ENCODE results near the gene LCN2. TPM values are rescaled to one million over a fixed set of nuclear protein-coding genes. Genes with fewer than 3 reads are reported as not detected.

The LCN2 gene
- total and polyA plus RNA-seq, 10 of the 15 experiments (the other 5 are each of a cell fraction or from before 2014, with no cell fraction given), result not detected

DNA sequence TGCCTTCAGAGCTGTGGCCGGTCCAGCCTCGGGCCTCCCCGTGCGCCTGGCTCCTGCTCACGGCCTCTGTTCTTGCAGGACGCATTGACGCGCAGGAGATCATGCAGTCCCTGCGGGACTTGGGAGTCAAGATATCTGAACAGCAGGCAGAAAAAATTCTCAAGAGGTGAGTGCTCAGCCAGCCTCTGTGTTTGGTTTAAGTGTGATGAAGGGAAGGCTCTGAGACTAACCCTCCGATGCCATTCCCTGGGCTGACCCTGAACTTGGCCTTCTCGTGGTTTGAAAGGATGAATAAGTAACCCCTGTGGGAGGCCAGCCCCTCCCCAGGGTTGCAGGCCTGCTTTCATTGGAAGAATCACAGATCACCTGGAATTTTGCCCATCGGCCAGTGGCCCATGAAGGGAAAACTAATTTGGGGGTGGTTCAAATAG lies 48.0 kb upstream of the LCN2 start (continued):
- TF ChIP-seq, protein P1, sequence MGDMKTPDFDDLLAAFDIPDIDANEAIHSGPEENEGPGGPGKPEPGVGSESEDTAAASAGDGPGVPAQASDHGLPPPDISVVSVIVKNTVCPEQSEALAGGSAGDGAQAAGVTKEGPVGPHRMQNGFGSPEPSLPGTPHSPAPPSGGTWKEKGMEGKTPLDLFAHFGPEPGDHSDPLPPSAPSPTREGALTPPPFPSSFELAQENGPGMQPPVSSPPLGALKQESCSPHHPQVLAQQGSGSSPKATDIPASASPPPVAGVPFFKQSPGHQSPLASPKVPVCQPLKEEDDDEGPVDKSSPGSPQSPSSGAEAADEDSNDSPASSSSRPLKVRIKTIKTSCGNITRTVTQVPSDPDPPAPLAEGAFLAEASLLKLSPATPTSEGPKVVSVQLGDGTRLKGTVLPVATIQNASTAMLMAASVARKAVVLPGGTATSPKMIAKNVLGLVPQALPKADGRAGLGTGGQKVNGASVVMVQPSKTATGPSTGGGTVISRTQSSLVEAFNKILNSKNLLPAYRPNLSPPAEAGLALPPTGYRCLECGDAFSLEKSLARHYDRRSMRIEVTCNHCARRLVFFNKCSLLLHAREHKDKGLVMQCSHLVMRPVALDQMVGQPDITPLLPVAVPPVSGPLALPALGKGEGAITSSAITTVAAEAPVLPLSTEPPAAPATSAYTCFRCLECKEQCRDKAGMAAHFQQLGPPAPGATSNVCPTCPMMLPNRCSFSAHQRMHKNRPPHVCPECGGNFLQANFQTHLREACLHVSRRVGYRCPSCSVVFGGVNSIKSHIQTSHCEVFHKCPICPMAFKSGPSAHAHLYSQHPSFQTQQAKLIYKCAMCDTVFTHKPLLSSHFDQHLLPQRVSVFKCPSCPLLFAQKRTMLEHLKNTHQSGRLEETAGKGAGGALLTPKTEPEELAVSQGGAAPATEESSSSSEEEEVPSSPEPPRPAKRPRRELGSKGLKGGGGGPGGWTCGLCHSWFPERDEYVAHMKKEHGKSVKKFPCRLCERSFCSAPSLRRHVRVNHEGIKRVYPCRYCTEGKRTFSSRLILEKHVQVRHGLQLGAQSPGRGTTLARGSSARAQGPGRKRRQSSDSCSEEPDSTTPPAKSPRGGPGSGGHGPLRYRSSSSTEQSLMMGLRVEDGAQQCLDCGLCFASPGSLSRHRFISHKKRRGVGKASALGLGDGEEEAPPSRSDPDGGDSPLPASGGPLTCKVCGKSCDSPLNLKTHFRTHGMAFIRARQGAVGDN (IDR thresholded peaks at IDR 0.05), result no peak
- TF ChIP-seq, protein P2, sequence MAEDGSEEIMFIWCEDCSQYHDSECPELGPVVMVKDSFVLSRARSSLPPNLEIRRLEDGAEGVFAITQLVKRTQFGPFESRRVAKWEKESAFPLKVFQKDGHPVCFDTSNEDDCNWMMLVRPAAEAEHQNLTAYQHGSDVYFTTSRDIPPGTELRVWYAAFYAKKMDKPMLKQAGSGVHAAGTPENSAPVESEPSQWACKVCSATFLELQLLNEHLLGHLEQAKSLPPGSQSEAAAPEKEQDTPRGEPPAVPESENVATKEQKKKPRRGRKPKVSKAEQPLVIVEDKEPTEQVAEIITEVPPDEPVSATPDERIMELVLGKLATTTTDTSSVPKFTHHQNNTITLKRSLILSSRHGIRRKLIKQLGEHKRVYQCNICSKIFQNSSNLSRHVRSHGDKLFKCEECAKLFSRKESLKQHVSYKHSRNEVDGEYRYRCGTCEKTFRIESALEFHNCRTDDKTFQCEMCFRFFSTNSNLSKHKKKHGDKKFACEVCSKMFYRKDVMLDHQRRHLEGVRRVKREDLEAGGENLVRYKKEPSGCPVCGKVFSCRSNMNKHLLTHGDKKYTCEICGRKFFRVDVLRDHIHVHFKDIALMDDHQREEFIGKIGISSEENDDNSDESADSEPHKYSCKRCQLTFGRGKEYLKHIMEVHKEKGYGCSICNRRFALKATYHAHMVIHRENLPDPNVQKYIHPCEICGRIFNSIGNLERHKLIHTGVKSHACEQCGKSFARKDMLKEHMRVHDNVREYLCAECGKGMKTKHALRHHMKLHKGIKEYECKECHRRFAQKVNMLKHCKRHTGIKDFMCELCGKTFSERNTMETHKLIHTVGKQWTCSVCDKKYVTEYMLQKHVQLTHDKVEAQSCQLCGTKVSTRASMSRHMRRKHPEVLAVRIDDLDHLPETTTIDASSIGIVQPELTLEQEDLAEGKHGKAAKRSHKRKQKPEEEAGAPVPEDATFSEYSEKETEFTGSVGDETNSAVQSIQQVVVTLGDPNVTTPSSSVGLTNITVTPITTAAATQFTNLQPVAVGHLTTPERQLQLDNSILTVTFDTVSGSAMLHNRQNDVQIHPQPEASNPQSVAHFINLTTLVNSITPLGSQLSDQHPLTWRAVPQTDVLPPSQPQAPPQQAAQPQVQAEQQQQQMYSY (CRISPR knock-in tag; IDR thresholded peaks at IDR 0.05), result no peak
- TF ChIP-seq CEBPB (IDR thresholded peaks at IDR 0.05; ENCODE audit: borderline replicate concordance in 1 of 2, low read depth in 2 of 2, low read length in 2 of 2), result no peak

DNA sequence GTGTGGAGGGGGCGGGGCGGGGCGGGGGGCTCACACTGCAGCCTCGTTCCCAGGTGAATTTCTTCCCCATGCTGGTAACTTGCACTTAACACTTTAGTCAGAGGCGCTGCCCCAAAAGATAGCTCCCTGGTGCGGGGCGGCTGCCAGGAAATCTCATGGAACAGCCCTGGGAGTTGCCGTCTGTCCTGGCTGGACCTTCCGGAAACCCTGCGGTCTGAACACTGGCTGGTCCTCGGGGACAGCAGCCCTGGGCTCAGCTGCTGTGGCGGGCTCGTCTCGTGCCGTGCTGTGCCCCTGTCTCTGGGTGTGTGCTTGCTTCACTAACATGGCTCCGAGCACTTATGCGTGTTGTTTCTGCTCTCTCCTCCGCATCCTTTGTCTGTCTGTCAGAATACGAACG lies 47.6 kb upstream of the LCN2 start:
- no peaks in the 10 kb centered on the region for H3K4me1 ChIP-seq (ENCODE audit: control insufficient read depth, insufficient read depth, low read length)
- FAIRE-seq (no peak), DNase-seq (ENCODE audit: low read depth, low spot score) (no peak), ATAC-seq (no peak)
- in situ Hi-C loops (cut with MboI) (no loop called here), intact Hi-C loops (cut with micrococcal nuclease; ENCODE audit: unreplicated experiment) (no loop called here)
- H3K9ac ChIP-seq (ENCODE audit: control insufficient read depth, insufficient read depth, low read length), result no peak overlapping the region
- RAD21 ChIA-PET (ENCODE audit: unreplicated experiment), result no interaction called here
- no peak overlapping the region for H3K4me2 ChIP-seq (ENCODE audit: control insufficient read depth, insufficient read depth)
- SMC1A ChIA-PET (ENCODE audit: uncharacterized antibody, unreplicated experiment), result no interaction called here
- 93% methylated on average over 16 of the region's 20 CpGs for WGBS (ENCODE audit: insufficient coverage, insufficient replicate concordance, low lambda C conversion rate, missing lambda C conversion rate)
- POLR2A ChIA-PET, result no interaction called here
- no peak overlapping the region for H3K27ac ChIP-seq (ENCODE audit: control insufficient read depth, insufficient read depth)
- H4K20me1 ChIP-seq (ENCODE audit: control insufficient read depth, insufficient read depth), result no peaks in the 10 kb centered on the region
- CTCF ChIA-PET, result no interaction called here
- H3K27me3 ChIP-seq (replicated peaks in 1 of 2; ENCODE audit: control insufficient read depth in 2 of 2, insufficient read depth in 2 of 2, low read length in 1 of 2), result no peaks in the 10 kb centered on the region
- no TSS peak for BruUV-seq (replicated peaks)
- no peaks in the 10 kb centered on the region for H3K9me3 ChIP-seq (replicated peaks; ENCODE audit: control insufficient read depth, insufficient read depth, low read length)
- no peak overlapping the region for H2AFZ ChIP-seq (ENCODE audit: control insufficient read depth, low read depth, low read length)
- H3K79me2 ChIP-seq (ENCODE audit: control insufficient read depth, insufficient read depth, low read length), result peaks cover 11% of the 10 kb centered on the region
- peaks cover 21 to 39% of the 10 kb centered on the region in 2 experiments; a peak in 3 of 4 replicates for H3K36me3 ChIP-seq (ENCODE audit: control insufficient read depth in 2 of 2, insufficient read depth in 2 of 2, low read length in 1 of 2)
- no peak overlapping the region for H3K4me3 ChIP-seq
- TF ChIP-seq YBX1 (IDR thresholded peaks at IDR 0.05) (no peak), FOS (IDR thresholded peaks at IDR 0.05; ENCODE audit: borderline replicate concordance, extremely low read depth, insufficient read length) (no peak), RAD21 (IDR thresholded peaks at IDR 0.05; ENCODE audit: insufficient read depth, low read depth, low read length) (no peak), SPI1 (IDR thresholded peaks at IDR 0.05; ENCODE audit: borderline replicate concordance, insufficient read depth, low read depth, low read length) (no peak), CHD4 (IDR thresholded peaks at IDR 0.05) (no peak), SMAD1 (IDR thresholded peaks at IDR 0.05; ENCODE audit: low read depth, partially characterized antibody) (no peak), POLR2AphosphoS2 (IDR thresholded peaks at IDR 0.05; ENCODE audit: low read depth, low read length) (no peak), HDAC2 (IDR thresholded peaks at IDR 0.05) (no peak)

Measured in GM12878 (cell line).